A549 (cell line): ENCODE results near the gene SLC9A9. TPM values are rescaled to one million over a fixed set of nuclear protein-coding genes. Genes with fewer than 3 reads are reported as not detected.

Source experiments
- ATAC-seq, 2 experiments: fragments of 200-7000 bp in 1 of 2; fragments of >200 bp in 1 of 2; cut with Nextera tagmentation in 1 of 2; cut with Tn5 transposase in 1 of 2; 3 replicates each; pipeline versions ENCODE4 v1.8.0 to v1.9.1; 2018 to 2020; ENCODE audit warnings: mild to moderate bottlenecking in 1 of 2, moderate library complexity in 1 of 2
- CTCF ChIA-PET: fragments of 300-600 bp; sonication (Branson Sonifier 250); formaldehyde crosslinking; extraction: SDS; loops from one replicate; lab custom pipeline; 2021; ENCODE audit warnings: antibody characterized with exemption, inconsistent platforms; lab: Yijun Ruan, JAX
- POLR2A ChIA-PET: fragments of 350-600 bp; formaldehyde crosslinking; extraction: SDS; loops from one replicate; lab custom pipeline; 2021; ENCODE audit warnings: antibody characterized with exemption, inconsistent platforms; lab: Yijun Ruan, JAX
- DNase-seq, 2 experiments: peaks; one replicate each; pipeline versions ENCODE4 v3.0.0 to v3.0.0-alpha.2; 2011 to 2016; ENCODE audit warnings: low read depth in 1 of 2, low spot score in 1 of 2
- FAIRE-seq: peaks from 2 replicates; lab custom pipeline; 2011; peaks lifted over from hg19 to GRCh38; lab: Jason Lieb, UNC
- H3K27ac ChIP-seq, 2 experiments: fragments of >200 bp; sonication (Bioruptor Twin); formaldehyde crosslinking; 3 replicates each; pipeline ENCODE4 v1.5.1; 2016 to 2017
- H3K4me1 ChIP-seq: fragments of >200 bp; sonication (Bioruptor Twin); formaldehyde crosslinking; 3 replicates; pipeline ENCODE4 v1.6.1; 2016
- H3K4me2 ChIP-seq: fragments of >200 bp; sonication (Bioruptor Twin); formaldehyde crosslinking; 3 replicates; pipeline ENCODE4 v1.6.1; 2016
- H3K4me3 ChIP-seq: fragments of >200 bp; sonication (Bioruptor Twin); formaldehyde crosslinking; 3 replicates; pipeline ENCODE4 v1.5.1; 2016
- H3K9me3 ChIP-seq: fragments of >200 bp; sonication (Bioruptor Twin); formaldehyde crosslinking; 3 replicates; pipeline ENCODE4 v1.6.1; 2016
- BHLHE40 ChIP-seq: IDR thresholded peaks from 2 replicates; pipeline ENCODE4 v1.6.1; 2012; ENCODE audit warnings: low read depth, low read length, inconsistent platforms
- EHF ChIP-seq: fragments of 250-450 bp; sonication (Bioruptor Pico); IDR thresholded peaks from 2 replicates; pipeline ENCODE4 v1.5.0; 2020; ENCODE audit warnings: mild to moderate bottlenecking
- FOXS1 ChIP-seq: fragments of 250-450 bp; sonication (Bioruptor Pico); IDR thresholded peaks from 2 replicates; pipeline ENCODE4 v1.5.0; 2020; ENCODE audit warnings: mild to moderate bottlenecking, moderate library complexity
- GATA3 ChIP-seq: IDR thresholded peaks from 2 replicates; pipeline ENCODE4 v1.6.1; 2012; ENCODE audit warnings: borderline replicate concordance
- HOXA7 ChIP-seq: fragments of 250-450 bp; sonication (Bioruptor Pico); IDR thresholded peaks from 2 replicates; pipeline ENCODE4 v1.5.0; 2020; ENCODE audit warnings: mild to moderate bottlenecking, moderate library complexity
- HOXB13 ChIP-seq: fragments of 250-450 bp; sonication (Bioruptor Pico); IDR thresholded peaks from 2 replicates; pipeline ENCODE4 v1.5.0; 2020; ENCODE audit warnings: low read depth, mild to moderate bottlenecking, moderate library complexity
- HOXB5 ChIP-seq: fragments of 250-450 bp; sonication (Bioruptor Pico); IDR thresholded peaks from 2 replicates; pipeline ENCODE4 v1.5.0; 2020; ENCODE audit warnings: mild to moderate bottlenecking, moderate library complexity
- MAFK ChIP-seq: fragments of 450-650 bp; IDR thresholded peaks from 2 replicates; pipeline ENCODE4 v1.6.1; 2014; ENCODE audit not compliant: partially characterized antibody
- RAD21 ChIP-seq, 2 experiments: fragments of >200 bp in 1 of 2; sonication (Bioruptor Twin) in 1 of 2; formaldehyde crosslinking in 1 of 2; IDR thresholded peaks in 1 of 2; conservative IDR thresholded peaks in 1 of 2; 2 replicates in 1 of 2; 3 replicates in 1 of 2; pipeline ENCODE4 v1.6.1; 2012 to 2018; ENCODE audit warnings: inconsistent platforms in 1 of 2
- RARB ChIP-seq: fragments of 250-450 bp; sonication (Bioruptor Pico); IDR thresholded peaks from 2 replicates; pipeline ENCODE4 v1.8.0; 2021; ENCODE audit warnings: mild to moderate bottlenecking, moderate library complexity
- RNF2 ChIP-seq: fragments of 200-600 bp; sonication (generic); IDR thresholded peaks from 2 replicates; pipeline ENCODE4 v1.6.1; 2016; ENCODE audit warnings: low read depth, mild to moderate bottlenecking, antibody characterized with exemption, moderate library complexity, borderline replicate concordance
- TFCP2L1 ChIP-seq: fragments of 250-450 bp; sonication (Bioruptor Pico); IDR thresholded peaks from 2 replicates; pipeline ENCODE4 v1.5.0; 2021; ENCODE audit warnings: mild to moderate bottlenecking
- TP53 ChIP-seq: fragments of 250-450 bp; sonication (Bioruptor Pico); IDR thresholded peaks from 2 replicates; pipeline ENCODE4 v1.5.0; 2021; ENCODE audit warnings: mild to moderate bottlenecking, moderate library complexity
- ZFP36 ChIP-seq: fragments of 450-650 bp; IDR thresholded peaks from 2 replicates; pipeline ENCODE4 v1.6.1; 2014; ENCODE audit warnings: borderline replicate concordance; ENCODE audit not compliant: partially characterized antibody
- WGBS: methylation state at CpG from one replicate; pipeline ENCODE4 v1.1.6; 2017; ENCODE audit errors: missing lambda C conversion rate; 5-methylcytosine and 5-hydroxymethylcytosine counted together
- polyA plus RNA-seq, 4 experiments: library from polyadenylated mRNA; depleted of rRNA in 3 of 4; stranded (reverse); fragments of >200 nt; fragmentation: RNase III in 1 of 4; extraction: RNeasy Plus Mini Kit Qiagen cat#74134 plus additional on column Dnase treatment in 1 of 4; gene quantifications; 2 replicates in 3 of 4; 3 replicates in 1 of 4; pipeline ENCODE4 v1.2.3, GENCODE V29; 2011 to 2017
- TF ChIP-seq, protein P1 (sequence below): fragments of 250-450 bp; sonication (Bioruptor Pico); IDR thresholded peaks from 2 replicates; pipeline ENCODE4 v1.5.0; 2021; ENCODE audit warnings: mild to moderate bottlenecking, moderate library complexity, borderline replicate concordance
- TF ChIP-seq, protein P2 (sequence below): fragments of >200 bp; sonication (Bioruptor Twin); formaldehyde crosslinking; IDR thresholded peaks from 3 replicates; pipeline ENCODE4 v1.5.1; 2016
- TF ChIP-seq, protein P3 (sequence below): fragments of 250-450 bp; sonication (Bioruptor Pico); IDR thresholded peaks from 2 replicates; pipeline ENCODE4 v1.5.0; 2020; ENCODE audit warnings: low read depth, mild to moderate bottlenecking, moderate library complexity
- TF ChIP-seq, protein P4 (sequence below): IDR thresholded peaks from 2 replicates; pipeline ENCODE4 v1.6.1; 2012; ENCODE audit warnings: low read depth, borderline replicate concordance
- TF ChIP-seq, protein P5 (sequence below): fragments of >200 bp; sonication (Bioruptor Twin); formaldehyde crosslinking; IDR thresholded peaks from 3 replicates; pipeline ENCODE4 v1.6.1; 2016

SLC9A9 gene
- polyA plus RNA-seq, 2 of the 4 experiments (the other 2 are of a cell fraction) = 0.10 to 0.32 TPM

DNA sequence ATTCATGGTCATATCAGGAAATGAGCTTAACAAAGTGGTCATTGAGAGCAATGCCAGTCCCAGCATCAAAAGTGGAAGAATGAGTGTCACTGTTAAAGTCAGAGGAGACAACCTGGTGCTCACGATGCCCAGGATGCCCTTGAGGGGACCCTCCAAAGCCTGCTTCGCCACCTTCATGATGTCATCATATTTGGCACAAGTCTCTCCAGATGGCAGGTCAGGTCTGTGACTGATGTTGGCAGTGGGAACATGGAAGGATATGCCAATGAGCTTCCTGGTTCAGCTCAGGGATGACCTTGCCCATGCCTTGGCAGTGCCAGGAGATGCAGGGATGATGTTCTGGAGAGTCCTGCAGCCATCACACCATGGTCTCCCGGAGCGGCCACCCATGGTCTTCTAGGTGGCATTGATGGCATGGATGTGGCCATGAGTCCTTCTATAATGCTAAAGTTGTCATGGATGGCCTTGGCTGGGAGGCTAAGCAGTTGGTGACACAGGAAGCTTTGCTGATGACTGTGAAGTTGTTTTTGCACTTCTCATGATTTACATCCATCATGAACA is 344.9 kb downstream of the SLC9A9 start:
- TF ChIP-seq, protein P1, sequence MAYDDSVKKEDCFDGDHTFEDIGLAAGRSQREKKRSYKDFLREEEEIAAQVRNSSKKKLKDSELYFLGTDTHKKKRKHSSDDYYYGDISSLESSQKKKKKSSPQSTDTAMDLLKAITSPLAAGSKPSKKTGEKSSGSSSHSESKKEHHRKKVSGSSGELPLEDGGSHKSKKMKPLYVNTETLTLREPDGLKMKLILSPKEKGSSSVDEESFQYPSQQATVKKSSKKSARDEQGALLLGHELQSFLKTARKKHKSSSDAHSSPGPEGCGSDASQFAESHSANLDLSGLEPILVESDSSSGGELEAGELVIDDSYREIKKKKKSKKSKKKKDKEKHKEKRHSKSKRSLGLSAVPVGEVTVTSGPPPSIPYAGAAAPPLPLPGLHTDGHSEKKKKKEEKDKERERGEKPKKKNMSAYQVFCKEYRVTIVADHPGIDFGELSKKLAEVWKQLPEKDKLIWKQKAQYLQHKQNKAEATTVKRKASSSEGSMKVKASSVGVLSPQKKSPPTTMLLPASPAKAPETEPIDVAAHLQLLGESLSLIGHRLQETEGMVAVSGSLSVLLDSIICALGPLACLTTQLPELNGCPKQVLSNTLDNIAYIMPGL = no peak
- no peak for TF ChIP-seq RAD21 (conservative IDR thresholded peaks at IDR 0.05 in 1 of 2, IDR thresholded peaks at IDR 0.05 in 1 of 2)
- no peak for TF ChIP-seq MAFK
- no peak for TF ChIP-seq HOXA7 (CRISPR knock-in tag)
- TF ChIP-seq HOXB5 (CRISPR knock-in tag) = no peak
- TF ChIP-seq, protein P2, sequence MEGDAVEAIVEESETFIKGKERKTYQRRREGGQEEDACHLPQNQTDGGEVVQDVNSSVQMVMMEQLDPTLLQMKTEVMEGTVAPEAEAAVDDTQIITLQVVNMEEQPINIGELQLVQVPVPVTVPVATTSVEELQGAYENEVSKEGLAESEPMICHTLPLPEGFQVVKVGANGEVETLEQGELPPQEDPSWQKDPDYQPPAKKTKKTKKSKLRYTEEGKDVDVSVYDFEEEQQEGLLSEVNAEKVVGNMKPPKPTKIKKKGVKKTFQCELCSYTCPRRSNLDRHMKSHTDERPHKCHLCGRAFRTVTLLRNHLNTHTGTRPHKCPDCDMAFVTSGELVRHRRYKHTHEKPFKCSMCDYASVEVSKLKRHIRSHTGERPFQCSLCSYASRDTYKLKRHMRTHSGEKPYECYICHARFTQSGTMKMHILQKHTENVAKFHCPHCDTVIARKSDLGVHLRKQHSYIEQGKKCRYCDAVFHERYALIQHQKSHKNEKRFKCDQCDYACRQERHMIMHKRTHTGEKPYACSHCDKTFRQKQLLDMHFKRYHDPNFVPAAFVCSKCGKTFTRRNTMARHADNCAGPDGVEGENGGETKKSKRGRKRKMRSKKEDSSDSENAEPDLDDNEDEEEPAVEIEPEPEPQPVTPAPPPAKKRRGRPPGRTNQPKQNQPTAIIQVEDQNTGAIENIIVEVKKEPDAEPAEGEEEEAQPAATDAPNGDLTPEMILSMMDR = no peak
- 76% methylated on average over 4 of the region's 4 CpGs for WGBS
- ChIA-PET POLR2A (no interaction called here), CTCF (no interaction called here)
- peaks cover 7% of the 10 kb centered on the region; the same call in 2 of the 3 replicates for H3K4me1 ChIP-seq
- ATAC-seq (no peak), DNase-seq (no peak), FAIRE-seq (no peak)
- no peak overlapping the region for H3K4me2 ChIP-seq
- H3K9me3 ChIP-seq = no peaks in the 10 kb centered on the region
- H3K4me3 ChIP-seq = no peak overlapping the region
- no peak overlapping the region for H3K27ac ChIP-seq

DNA sequence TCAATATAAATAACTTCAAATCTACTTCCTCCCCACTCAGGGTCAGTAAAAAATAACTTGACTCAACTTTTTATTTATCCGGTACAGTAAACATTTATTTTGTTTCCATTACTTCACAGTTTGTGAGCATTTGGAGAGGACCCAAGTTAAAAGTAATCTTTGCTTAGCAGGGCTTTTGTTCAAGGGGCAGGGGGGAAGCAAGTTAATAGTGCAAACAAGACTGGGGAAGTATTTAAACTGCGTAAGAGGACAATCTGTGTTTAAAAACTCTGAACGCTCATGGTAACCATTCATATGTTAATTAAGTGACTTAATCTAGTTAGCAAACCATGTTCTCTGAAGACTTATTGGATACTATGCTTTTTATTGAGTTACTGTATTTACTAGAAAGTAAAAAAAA is 346.2 kb downstream of the SLC9A9 start:
- ATAC-seq (no peak), DNase-seq (no peak)
- 77% methylated on average over 3 of the region's 3 CpGs for WGBS

DNA sequence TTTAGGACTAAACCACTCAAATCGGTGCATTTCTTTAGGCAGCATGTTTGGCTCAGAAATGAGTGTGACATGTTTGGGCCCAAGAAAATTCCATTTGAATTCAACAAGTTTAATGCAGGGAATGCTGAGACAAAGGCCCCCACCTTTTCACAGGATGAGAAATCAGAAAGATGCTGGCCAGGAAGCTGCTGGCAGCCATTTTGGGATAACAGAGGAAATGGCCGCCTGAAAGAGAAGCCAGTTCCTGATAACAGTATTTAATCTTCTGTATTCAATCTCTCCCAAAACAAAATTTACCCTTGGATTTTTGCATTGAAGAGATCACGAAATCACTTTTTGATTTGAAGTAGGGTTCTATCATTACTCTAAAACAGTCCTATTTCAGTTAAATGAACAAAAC is 350.9 kb downstream of the SLC9A9 start:
- ATAC-seq = no peak
- CTCF ChIA-PET = no interaction called here
- TF ChIP-seq GATA3 (no peak), TP53 (CRISPR knock-in tag) (no peak), RNF2 (no peak), HOXB13 (CRISPR knock-in tag) (no peak), BHLHE40 (no peak), TFCP2L1 (CRISPR knock-in tag) (no peak), FOXS1 (no peak)
- TF ChIP-seq, protein P3, sequence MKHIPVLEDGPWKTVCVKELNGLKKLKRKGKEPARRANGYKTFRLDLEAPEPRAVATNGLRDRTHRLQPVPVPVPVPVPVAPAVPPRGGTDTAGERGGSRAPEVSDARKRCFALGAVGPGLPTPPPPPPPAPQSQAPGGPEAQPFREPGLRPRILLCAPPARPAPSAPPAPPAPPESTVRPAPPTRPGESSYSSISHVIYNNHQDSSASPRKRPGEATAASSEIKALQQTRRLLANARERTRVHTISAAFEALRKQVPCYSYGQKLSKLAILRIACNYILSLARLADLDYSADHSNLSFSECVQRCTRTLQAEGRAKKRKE = no peak
- TF ChIP-seq, protein P1 = no peak
- TF ChIP-seq, protein P4, sequence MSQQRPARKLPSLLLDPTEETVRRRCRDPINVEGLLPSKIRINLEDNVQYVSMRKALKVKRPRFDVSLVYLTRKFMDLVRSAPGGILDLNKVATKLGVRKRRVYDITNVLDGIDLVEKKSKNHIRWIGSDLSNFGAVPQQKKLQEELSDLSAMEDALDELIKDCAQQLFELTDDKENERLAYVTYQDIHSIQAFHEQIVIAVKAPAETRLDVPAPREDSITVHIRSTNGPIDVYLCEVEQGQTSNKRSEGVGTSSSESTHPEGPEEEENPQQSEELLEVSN = no peak
- TF ChIP-seq, all 56 proteins: peak for 0
- Histone ChIP-seq H3K4me1 (no peaks in the 10 kb centered on the region), H3K9me3 (no peaks in the 10 kb centered on the region), H3K4me3 (no peak overlapping the region), H3K27ac (no peak overlapping the region), H3K4me2 (no peak overlapping the region)
- 71% methylated on average over 3 of the region's 3 CpGs for WGBS
- FAIRE-seq = no peak
- POLR2A ChIA-PET = no interaction called here
- no peak for DNase-seq

More for the DNA sequence above, 346.2 kb downstream of the SLC9A9 start:
- no peaks in the 10 kb centered on the region for H3K4me1 ChIP-seq
- no peak overlapping the region for H3K4me2 ChIP-seq
- H3K9me3 ChIP-seq = no peaks in the 10 kb centered on the region
- CTCF ChIA-PET = no interaction called here
- H3K27ac ChIP-seq = no peak overlapping the region
- no peak for FAIRE-seq
- TF ChIP-seq HOXB5 (CRISPR knock-in tag) (no peak), EHF (CRISPR knock-in tag) (no peak), ZFP36 (no peak), RARB (no peak)
- TF ChIP-seq, protein P1 = no peak
- TF ChIP-seq, protein P5, sequence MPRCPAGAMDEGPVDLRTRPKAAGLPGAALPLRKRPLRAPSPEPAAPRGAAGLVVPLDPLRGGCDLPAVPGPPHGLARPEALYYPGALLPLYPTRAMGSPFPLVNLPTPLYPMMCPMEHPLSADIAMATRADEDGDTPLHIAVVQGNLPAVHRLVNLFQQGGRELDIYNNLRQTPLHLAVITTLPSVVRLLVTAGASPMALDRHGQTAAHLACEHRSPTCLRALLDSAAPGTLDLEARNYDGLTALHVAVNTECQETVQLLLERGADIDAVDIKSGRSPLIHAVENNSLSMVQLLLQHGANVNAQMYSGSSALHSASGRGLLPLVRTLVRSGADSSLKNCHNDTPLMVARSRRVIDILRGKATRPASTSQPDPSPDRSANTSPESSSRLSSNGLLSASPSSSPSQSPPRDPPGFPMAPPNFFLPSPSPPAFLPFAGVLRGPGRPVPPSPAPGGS = no peak
- POLR2A ChIA-PET = no interaction called here
- no peak overlapping the region for H3K4me3 ChIP-seq
